GM10248 (cell line): ENCODE measurements around the gene TSPAN14.
A peak's percentile ranks its signal among the peaks of the same experiment; 100 is the strongest.

ENCODE experiments used
- CTCF ChIA-PET: fragments of 300-600 bp; sonication (Branson Sonifier 250); formaldehyde crosslinking; extraction: SDS; loops from one replicate; lab custom pipeline; 2021; ENCODE audit warnings: antibody characterized with exemption; lab: Yijun Ruan, JAX
- POLR2A ChIA-PET: fragments of 350-650 bp; sonication (Branson Sonifier 250); formaldehyde crosslinking; extraction: SDS; loops from one replicate; lab custom pipeline; 2020; ENCODE audit warnings: antibody characterized with exemption; lab: Yijun Ruan, JAX
- DNase-seq: peaks from one replicate; pipeline ENCODE4 v3.0.0; 2012; ENCODE audit errors: extremely low spot score
- TF ChIP-seq, protein P1 (sequence below): IDR thresholded peaks from 2 replicates; pipeline ENCODE4 v1.5.1; 2012; ENCODE audit warnings: mild to moderate bottlenecking, low read depth; ENCODE audit errors: extremely low read depth, missing control alignments, control extremely low read depth

Gene TSPAN14

GRCh38 chr10:80421050-80421706 lies 32.9 kb upstream of the TSPAN14 start:
- ChIA-PET POLR2A (interaction anchor here (0.7 to 1.1 kb wide), 2 partner anchors 13 to 32 kb away, joined by 3 to 8 read pairs; partner anchors contain the start of gene PRXL2A), CTCF (interaction anchor here (1.0 to 7.9 kb wide), 11 partner anchors 10 to 243 kb away, joined by 3 to 62 read pairs (median 4); partner anchors contain the start of gene PRXL2A)
- TF ChIP-seq, protein P1, sequence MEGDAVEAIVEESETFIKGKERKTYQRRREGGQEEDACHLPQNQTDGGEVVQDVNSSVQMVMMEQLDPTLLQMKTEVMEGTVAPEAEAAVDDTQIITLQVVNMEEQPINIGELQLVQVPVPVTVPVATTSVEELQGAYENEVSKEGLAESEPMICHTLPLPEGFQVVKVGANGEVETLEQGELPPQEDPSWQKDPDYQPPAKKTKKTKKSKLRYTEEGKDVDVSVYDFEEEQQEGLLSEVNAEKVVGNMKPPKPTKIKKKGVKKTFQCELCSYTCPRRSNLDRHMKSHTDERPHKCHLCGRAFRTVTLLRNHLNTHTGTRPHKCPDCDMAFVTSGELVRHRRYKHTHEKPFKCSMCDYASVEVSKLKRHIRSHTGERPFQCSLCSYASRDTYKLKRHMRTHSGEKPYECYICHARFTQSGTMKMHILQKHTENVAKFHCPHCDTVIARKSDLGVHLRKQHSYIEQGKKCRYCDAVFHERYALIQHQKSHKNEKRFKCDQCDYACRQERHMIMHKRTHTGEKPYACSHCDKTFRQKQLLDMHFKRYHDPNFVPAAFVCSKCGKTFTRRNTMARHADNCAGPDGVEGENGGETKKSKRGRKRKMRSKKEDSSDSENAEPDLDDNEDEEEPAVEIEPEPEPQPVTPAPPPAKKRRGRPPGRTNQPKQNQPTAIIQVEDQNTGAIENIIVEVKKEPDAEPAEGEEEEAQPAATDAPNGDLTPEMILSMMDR, result no peak
- no peak for DNase-seq

- POLR2A ChIA-PET, result interaction anchor here (0.7 to 1.1 kb wide), 2 partner anchors 14 to 33 kb away, joined by 3 to 8 read pairs; partner anchors contain the start of gene PRXL2A
- TF ChIP-seq, protein P1, result no peak
- CTCF ChIA-PET, result interaction anchor here (1.0 to 7.9 kb wide), 13 partner anchors 9 to 242 kb away, joined by 3 to 62 read pairs (median 4); partner anchors contain the start of gene PRXL2A
These were observed 32.2 kb upstream of the TSPAN14 start for GRCh38 chr10:80421707-80422536.

GRCh38 chr10:80425901-80426300 lies 28.2 kb upstream of the TSPAN14 start:
- POLR2A ChIA-PET, result no interaction called here
- TF ChIP-seq, protein P1, result no peak
- CTCF ChIA-PET, result interaction anchor here (1.0 to 1.9 kb wide), 6 partner anchors 18 to 165 kb away, joined by 3 to 15 read pairs (median 4); no protein-coding TSS in a partner anchor
- no peak for DNase-seq

More at GRCh38 chr10:80421707-80422536, 32.2 kb upstream of the TSPAN14 start:
- peak; percentile 55 for DNase-seq

GRCh38 chr10:80427541-80427940 lies 26.6 kb upstream of the TSPAN14 start:
- no peak for DNase-seq
- POLR2A ChIA-PET, result interaction anchor here (0.6 kb wide), 1 partner anchor 31 kb away, joined by 3 read pairs; no protein-coding TSS in a partner anchor
- CTCF ChIA-PET, result interaction anchor here (1.6 kb wide), 1 partner anchor 18 kb away, joined by 4 read pairs; no protein-coding TSS in a partner anchor
- TF ChIP-seq, protein P1, result no peak

- TF ChIP-seq, protein P1, result no peak
- DNase-seq, result no peak
- ChIA-PET POLR2A (no interaction called here), CTCF (interaction anchor here (0.9 to 50.4 kb wide), 4 partner anchors 8 to 170 kb away, joined by 3 to 1060 read pairs (median 28); no protein-coding TSS in a partner anchor)
These were observed 24.6 kb upstream of the TSPAN14 start for GRCh38 chr10:80429521-80429973.

GRCh38 chr10:80433134-80433533 lies 21.0 kb upstream of the TSPAN14 start:
- ChIA-PET CTCF (interaction anchor here (1.5 to 50.4 kb wide), 3 partner anchors 11 to 75 kb away, joined by 4 to 1060 read pairs (median 52); no protein-coding TSS in a partner anchor), POLR2A (no interaction called here)
- TF ChIP-seq, protein P1, result no peak
- DNase-seq, result no peak
